ENCODE measurements around the gene PSMC5. TPM values are rescaled to one million over a fixed set of nuclear protein-coding genes. Genes with fewer than 3 reads are reported as not detected.
A peak's percentile ranks its signal among the peaks of the same experiment; 100 is the strongest.

Gene PSMC5
- total RNA-seq, 1 donor from 2014 or later, result 133 TPM

GRCh38 chr17:63845509-63845908 lies 18.3 kb downstream of the PSMC5 start:
- H3K4me1 Mint-ChIP-seq (ENCODE audit: low read depth, unreplicated experiment), result peaks cover 8% of the 10 kb centered on the region

GRCh38 chr17:63847525-63848249 lies 20.5 kb downstream of the PSMC5 start:
- no peak for DNase-seq
- Mint-ChIP-seq H3K36me3 (ENCODE audit: unreplicated experiment) (peaks cover 7% of the 10 kb centered on the region), H3K9me3 (ENCODE audit: unreplicated experiment) (peaks cover 15% of the 10 kb centered on the region), H3K27ac (ENCODE audit: unreplicated experiment) (no peak overlapping the region), H3K4me1 (ENCODE audit: low read depth, unreplicated experiment) (no peaks in the 10 kb centered on the region), H3K27me3 (ENCODE audit: unreplicated experiment) (peaks cover 17% of the 10 kb centered on the region), H3K4me3 (ENCODE audit: unreplicated experiment) (peak overlapping the region; percentile 67)
- TF ChIP-seq CTCF (IDR thresholded peaks at IDR 0.05; ENCODE audit: partially characterized antibody, unreplicated experiment), result no peak

More at GRCh38 chr17:63845509-63845908, 18.3 kb downstream of the PSMC5 start:
- Mint-ChIP-seq H3K9me3 (ENCODE audit: unreplicated experiment) (peaks cover 21% of the 10 kb centered on the region), H3K27me3 (ENCODE audit: unreplicated experiment) (peaks cover 28% of the 10 kb centered on the region), H3K4me3 (ENCODE audit: unreplicated experiment) (no peak overlapping the region), H3K36me3 (ENCODE audit: unreplicated experiment) (peaks cover 7% of the 10 kb centered on the region), H3K27ac (ENCODE audit: unreplicated experiment) (no peak overlapping the region)
- TF ChIP-seq CTCF (IDR thresholded peaks at IDR 0.05; ENCODE audit: partially characterized antibody, unreplicated experiment), result no peak
- DNase-seq, result no peak

GRCh38 chr17:63848834-63849689 lies 21.8 kb downstream of the PSMC5 start:
- TF ChIP-seq CTCF (IDR thresholded peaks at IDR 0.05; ENCODE audit: partially characterized antibody, unreplicated experiment), result peak; percentile 63
- Mint-ChIP-seq H3K27ac (ENCODE audit: unreplicated experiment) (peak overlapping the region; percentile 90), H3K27me3 (ENCODE audit: unreplicated experiment) (peaks cover 15% of the 10 kb centered on the region), H3K4me3 (ENCODE audit: unreplicated experiment) (peak overlapping the region; percentile 88), H3K36me3 (ENCODE audit: unreplicated experiment) (peaks cover 7% of the 10 kb centered on the region), H3K9me3 (ENCODE audit: unreplicated experiment) (peaks cover 8% of the 10 kb centered on the region), H3K4me1 (ENCODE audit: low read depth, unreplicated experiment) (no peaks in the 10 kb centered on the region)
- peak; percentile 93 for DNase-seq

- Mint-ChIP-seq H3K27ac (ENCODE audit: unreplicated experiment) (no peak overlapping the region), H3K4me1 (ENCODE audit: low read depth, unreplicated experiment) (no peaks in the 10 kb centered on the region), H3K4me3 (ENCODE audit: unreplicated experiment) (no peak overlapping the region), H3K36me3 (ENCODE audit: unreplicated experiment) (peaks cover 7% of the 10 kb centered on the region), H3K9me3 (ENCODE audit: unreplicated experiment) (peaks cover 6% of the 10 kb centered on the region), H3K27me3 (ENCODE audit: unreplicated experiment) (peaks cover 15% of the 10 kb centered on the region)
- TF ChIP-seq CTCF (IDR thresholded peaks at IDR 0.05; ENCODE audit: partially characterized antibody, unreplicated experiment), result no peak
- no peak for DNase-seq
Observed at GRCh38 chr17:63850401-63850800, 23.2 kb downstream of the PSMC5 start.
